Measurements from ENCODE around the gene ASB3. TPM values are rescaled to one million over a fixed set of nuclear protein-coding genes. Genes with fewer than 3 reads are reported as not detected.

The ASB3 gene
- polyA plus RNA-seq, 1 donor from 2014 or later, result 60.4 TPM

Other genes with a start within 250 kb of the ASB3 start
- gene CHAC2, start 19.1 kb downstream of the ASB3 start, polyA plus RNA-seq, result 6.3 and 7.7 TPM in 2 replicates
- gene ERLEC1, start 91 bp upstream of the ASB3 start, polyA plus RNA-seq, result 88.6 and 89.6 TPM in 2 replicates
- gene GPR75, start 73.0 kb upstream of the ASB3 start, polyA plus RNA-seq, result 1.6 TPM in 2 replicates
- 20.4 and 23.4 TPM in 2 replicates for gene PSME4, start 184.0 kb upstream of the ASB3 start, polyA plus RNA-seq

Data from neural cell (in vitro differentiated cells).